Astrocyte of the hippocampus (primary cell): ENCODE data around the gene CYP2S1.
"Not testable (repeated sequence)": the region's sequence is repeated elsewhere in the genome, so short reads cannot be mapped to it uniquely, and the experiment has no call there.

Source experiments
- DNase-seq: peaks from one replicate; pipeline ENCODE4 v3.0.0; 2011; ENCODE audit warnings: low read depth, low spot score

CYP2S1 gene, protein sequence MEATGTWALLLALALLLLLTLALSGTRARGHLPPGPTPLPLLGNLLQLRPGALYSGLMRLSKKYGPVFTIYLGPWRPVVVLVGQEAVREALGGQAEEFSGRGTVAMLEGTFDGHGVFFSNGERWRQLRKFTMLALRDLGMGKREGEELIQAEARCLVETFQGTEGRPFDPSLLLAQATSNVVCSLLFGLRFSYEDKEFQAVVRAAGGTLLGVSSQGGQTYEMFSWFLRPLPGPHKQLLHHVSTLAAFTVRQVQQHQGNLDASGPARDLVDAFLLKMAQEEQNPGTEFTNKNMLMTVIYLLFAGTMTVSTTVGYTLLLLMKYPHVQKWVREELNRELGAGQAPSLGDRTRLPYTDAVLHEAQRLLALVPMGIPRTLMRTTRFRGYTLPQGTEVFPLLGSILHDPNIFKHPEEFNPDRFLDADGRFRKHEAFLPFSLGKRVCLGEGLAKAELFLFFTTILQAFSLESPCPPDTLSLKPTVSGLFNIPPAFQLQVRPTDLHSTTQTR

DNA sequence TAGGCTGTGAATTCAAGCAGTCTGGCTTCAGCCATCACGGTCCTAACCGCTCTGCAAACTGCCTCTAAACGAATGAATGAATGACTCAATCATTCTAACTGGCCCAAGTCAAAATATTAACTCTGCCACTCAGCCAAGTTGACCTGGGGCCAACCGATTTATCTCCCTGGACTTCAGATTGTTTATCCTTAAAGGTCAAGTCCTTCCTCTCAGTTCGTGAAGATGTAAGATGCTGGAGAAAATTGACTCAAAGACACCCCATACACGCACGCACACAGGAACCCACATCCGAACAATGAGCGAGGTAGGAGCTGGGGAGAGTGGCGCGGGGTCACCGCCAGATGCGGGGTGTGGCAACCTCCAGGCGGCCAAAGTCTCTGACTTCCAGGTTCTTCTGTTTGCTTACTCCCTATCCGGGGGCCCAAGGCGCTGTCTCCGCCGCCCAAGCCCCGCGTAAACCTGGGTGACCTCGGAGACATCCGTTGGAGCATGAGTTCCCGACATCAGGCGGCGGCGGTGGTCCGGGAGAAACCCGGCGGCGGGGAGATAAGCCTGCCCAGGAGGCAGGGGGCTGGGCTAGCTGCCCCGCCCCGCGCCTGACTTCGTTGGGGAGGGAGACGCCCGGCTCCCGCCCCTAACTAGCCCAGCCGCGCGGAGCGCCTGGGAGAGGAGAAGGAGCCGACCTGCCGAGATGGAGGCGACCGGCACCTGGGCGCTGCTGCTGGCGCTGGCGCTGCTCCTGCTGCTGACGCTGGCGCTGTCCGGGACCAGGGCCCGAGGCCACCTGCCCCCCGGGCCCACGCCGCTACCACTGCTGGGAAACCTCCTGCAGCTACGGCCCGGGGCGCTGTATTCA, at the start of gene CYP2S1:
Gene CYP2S1 (plus strand): TSS at position 646 of the 856 bp plus-strand sequence. CDS start 46 bp downstream, at position 692.
- DNase-seq, result peak; percentile 42

DNA sequence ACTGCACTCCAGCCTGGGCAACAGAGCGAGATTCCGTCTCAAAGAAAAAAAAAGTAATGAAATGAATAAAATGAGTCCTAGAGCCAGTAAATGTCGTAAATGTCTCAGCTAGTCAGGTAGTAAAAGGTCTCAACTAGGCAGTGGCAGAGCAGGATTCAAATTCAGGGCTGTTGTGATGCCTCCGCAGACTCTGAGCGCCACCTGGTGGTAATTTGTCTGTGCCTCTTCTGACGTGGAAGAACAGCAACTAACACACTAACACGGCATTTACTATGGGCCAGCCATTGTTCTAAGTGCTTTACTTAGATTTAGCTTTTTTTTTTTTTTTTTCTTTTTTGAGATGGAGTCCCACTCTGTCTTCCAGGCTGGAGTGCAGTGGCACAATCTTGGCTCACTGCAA, 48.6 kb upstream of the CYP2S1 start:
- peak; percentile 75 for DNase-seq

DNA sequence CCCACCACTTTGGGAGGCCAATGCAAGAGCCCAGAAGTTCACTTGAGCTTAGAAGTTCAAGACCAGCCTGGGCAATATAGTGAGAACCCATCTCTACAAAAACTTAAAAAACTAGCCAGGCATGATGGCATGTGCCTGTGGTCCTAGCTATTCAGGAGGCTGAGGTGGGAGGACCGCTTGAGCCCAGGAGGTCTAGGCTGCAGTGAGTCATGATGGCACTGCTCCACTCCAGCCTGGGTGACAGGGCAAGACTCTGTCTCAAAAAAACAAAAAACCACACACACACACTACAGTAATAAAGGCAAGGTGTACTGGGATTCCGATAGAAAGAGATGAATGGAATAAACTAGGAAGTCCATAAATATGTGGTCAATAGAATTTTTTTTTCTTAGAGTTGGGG, 43.2 kb upstream of the CYP2S1 start:
- DNase-seq, result no peak

DNA sequence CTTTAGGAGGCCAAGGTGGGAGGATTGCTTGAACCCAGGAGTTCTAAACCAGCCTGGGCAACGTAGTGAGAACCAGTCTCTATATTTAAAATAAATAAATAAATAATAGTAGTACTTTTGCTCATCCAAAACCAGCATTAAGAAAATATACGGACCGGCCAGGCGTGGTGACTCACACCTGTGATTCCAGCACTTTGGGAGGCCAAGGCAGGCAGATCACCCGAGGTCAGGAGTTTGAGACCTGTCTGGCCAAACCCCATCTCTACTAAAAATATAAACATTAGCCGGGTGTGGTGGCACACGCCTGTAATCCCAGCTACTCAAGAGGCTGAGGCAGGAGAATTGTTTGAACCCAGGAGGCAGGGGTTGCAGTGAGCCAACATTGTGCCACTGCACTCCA, 42.0 kb upstream of the CYP2S1 start:
- not testable (repeated sequence) for DNase-seq

DNA sequence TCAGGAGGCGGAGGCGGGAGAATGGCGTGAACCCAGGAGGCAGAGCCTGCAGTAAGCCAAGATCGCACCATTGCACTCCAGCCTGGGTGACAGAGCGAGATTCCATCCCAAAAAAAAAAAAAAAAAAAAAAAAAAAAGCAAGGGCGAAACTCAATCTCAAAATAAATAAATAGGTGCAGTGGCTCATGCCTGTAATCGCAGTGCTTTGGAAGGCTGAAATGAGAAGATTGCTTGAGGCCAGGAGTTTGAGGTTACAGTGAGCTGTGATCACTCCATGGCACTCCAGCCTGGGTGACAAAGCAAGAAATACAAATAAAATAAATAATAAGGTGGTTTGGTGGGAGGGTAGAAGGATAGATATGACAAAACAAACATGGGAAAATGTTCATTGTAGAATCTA, 39.0 kb upstream of the CYP2S1 start:
- no peak for DNase-seq

DNA sequence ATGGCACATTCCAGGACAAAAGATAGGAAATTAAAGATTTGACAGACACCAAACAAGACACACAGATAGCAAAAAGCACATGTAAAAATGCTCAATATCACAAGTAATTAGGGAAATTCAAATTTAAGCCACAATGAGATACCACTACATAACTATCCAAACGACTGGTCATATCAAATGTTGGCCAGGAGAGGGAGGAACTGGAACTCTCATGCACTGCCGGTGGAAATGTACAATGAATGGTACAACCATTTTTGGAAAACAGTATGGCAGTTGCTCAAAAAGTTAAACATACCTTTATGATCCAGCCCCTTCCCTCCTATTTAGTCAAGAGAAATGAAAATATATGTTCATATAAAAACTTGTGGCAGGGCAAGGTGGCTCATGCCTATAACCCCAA, 36.8 kb upstream of the CYP2S1 start:
- DNase-seq, result no peak

DNA sequence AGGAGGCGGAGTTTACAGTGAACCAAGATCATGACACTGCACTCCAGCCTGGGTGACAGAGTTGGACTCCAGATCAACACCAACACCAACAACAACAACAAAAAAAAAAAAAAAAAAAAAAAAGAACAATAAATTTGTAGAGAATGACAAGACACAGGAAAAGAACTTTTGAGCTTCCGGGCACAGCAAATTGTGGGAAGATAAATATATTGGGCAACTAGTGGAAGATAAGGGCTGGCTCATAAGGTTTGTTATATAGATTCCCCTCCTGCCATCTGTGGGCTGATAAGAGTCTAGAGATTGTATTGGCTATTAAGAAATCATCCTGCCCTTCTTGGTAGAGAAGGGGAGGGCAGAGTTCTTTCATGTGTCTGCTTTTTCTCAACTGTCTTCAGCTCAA, 33.1 kb upstream of the CYP2S1 start:
- no peak for DNase-seq

DNA sequence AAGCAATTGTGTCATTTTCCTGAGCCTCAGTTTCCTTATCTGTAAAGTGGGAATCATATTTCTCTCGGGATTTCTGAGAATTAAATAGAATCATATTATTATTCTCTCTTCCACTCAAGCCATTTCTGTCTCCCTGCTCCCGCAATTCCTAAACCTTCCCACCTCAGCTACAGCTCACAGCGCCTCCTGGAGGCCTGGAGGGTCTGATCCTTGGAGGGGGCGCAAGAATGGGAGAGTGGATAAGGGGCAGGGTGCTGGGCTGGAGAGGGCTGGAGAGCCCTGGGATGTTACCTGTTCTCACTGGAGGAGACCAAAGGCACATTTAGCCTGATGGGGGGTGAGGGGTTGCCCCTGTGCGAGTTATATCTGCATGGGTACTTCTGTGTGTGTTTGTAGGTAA, 31.1 kb upstream of the CYP2S1 start:
- no peak for DNase-seq

DNA sequence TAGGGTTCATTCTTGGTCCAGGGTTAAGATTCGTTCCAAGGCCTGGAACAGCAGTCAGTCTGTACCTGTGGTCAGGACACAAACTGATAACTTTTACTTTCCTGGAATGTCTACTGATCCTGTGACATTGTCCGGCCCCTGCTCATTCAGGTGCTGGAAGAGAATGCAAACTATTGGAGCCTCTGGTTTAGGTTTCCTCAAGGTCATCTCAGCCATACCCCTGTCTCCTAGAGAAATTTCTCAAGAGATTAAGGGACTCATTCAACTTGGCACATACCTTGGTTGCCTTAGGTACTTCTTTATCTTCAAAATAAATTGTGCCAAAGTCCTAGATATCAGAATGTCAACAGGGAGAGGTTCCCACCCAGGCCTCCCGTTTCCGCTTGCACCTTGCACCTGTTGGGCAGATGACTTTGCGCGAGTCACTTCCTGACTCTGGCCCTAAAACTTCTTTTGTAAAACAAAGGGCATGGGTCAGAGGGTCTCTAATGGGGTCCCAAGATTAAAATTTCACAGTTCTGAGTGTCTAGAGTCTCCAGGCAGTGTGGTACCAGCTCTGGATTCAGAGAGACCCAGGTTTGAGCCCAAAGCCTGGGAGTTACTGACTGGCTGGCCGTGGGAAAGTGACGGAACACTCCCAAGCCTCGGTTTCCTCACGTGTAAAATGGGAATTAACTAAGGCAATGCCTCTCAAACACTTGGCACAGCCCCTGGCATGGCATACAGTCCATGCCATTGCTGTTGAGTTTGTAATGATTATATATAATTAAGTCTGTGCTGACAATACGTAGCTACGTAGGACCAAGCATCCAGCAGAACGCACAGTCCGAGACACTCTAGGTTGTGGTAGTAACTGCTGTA, 25.8 kb upstream of the CYP2S1 start:
- DNase-seq, result no peak

DNA sequence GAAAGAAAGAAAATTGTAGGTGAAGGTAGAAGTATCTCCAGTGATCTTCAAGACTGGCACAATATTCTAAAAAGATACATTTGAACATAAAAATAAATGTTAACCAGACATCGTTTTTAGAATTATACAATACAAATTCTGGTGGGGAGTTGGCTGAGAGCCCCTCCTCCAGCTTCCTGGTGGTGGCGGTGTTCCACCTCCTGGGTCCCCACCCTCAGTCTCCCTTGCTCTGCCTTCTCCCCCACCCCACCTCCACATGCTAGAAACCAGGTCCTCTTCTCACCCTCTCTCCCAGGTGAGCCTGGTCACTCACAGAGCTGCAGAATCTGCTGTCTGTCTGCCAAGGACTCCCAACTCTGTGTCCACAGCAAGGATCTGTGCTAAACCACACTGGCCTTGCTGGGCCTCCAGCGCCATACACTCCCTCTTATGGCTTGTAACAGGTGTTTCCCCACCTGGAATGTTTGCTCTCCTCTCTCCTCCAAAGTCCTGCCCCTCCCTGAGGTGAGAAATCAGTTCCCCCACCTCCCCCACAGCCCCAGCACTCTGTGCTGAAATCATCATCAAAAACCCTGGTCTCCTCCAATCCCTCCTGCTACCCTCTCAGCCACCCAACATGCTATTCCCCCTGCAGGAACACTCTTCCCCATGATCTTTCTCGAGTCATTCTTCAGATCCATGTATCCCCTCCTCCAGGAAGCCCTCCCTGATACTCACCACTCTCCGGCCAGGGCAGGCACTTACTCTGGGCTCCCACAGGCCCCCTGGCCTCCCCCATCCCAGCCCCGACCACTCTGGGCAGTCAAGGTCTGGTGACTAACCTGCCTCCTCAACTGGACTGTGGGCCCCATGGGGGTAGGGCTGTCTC, 20.5 kb upstream of the CYP2S1 start:
- no peak for DNase-seq

DNA sequence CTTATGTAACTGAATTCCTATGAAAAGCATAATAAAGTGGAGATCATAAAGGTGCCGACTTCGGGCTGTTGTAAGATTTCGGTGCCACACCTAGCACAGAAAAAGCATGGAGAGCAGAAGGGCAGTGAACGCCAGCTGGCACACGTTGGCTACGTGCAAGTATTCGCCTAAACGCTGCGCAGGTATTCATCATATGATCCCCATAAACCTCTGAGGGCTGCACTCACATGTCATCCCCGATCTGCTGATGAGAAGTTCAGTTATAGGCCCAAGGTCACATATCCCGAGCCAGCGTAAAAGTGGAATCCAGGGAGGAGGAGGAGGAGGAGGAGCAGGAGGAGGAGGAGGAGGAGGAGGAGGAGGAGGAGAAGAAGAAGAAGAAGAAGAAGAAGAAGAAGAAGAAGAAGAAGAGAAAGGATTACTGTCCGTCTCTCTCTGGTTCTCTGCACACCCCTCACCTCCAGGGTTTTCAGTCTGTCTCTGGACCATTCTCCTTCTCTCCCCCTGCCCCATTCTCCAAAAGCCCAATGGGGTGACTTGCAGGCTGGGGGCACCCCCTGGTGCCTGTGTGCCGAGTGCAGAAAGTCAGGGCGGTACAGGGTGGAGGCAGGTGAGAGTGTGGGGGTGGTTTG, 18.6 kb upstream of the CYP2S1 start:
- no peak for DNase-seq

DNA sequence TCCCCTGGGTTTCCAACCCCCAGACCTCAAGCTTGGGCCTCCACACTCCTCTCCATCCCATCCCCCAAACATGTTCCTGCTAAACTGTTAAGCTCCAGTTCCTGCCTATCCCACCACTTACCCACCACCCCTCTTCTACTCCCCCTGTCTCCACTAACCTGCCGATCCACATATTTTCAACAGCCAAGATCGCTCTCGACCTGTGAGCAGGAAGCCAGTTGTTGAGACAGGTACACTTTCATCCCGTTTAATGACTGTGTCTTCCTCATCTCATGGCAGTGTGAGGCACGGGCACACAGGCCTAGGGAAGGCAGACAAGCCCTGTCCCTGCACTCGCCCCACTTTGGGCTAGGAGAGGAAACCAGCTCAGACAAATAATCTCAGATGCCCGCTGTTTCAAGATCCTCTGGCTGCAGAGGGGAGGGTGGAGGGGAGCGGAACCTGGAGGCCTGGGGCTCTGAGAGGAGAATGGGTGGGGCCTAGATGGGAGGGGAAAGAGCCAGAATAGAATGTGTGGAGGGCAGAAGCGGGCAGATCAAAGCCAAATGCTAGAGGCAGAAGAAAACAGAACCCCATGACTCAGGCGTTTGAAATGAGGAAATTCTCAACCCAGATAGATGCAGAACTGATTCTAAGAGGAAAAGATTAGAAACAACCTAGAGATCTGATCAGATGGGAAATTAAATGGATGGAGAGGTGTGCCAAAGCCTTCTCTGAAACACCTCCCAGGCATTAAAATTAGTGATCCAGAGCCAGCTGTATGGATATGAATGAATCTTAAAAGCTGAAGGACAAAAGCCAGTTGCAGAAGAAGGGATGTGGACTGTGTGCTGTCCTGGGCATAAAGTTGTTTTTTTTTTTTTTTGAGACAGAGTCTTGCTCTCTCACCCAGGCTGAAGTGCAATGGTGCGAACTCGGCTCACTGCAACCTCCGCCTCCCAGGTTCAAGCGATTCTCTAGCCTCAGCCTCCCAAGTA, 16.9 kb upstream of the CYP2S1 start:
- DNase-seq, result peak; percentile 92

DNA sequence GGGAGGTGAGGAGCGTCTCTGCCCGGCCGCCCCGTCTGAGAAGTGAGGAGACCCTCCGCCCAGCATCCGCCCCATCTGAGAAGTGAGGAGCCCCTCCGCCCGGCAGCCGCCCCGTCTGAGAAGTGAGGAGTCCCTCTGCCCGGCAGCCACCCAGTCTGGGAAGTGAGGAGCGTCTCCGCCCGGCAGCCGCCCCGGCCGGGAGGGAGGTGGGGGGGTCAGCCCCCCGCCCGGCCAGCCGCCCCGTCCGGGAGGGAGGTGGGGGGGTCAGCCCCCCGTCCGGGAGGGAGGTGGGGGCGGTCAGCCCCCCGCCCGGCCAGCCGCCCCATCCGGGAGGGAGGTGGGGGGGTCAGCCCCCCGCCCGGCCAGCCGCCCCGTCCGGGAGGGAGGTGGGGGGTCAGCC, 12.8 kb upstream of the CYP2S1 start:
- DNase-seq, result not testable (repeated sequence)

DNA sequence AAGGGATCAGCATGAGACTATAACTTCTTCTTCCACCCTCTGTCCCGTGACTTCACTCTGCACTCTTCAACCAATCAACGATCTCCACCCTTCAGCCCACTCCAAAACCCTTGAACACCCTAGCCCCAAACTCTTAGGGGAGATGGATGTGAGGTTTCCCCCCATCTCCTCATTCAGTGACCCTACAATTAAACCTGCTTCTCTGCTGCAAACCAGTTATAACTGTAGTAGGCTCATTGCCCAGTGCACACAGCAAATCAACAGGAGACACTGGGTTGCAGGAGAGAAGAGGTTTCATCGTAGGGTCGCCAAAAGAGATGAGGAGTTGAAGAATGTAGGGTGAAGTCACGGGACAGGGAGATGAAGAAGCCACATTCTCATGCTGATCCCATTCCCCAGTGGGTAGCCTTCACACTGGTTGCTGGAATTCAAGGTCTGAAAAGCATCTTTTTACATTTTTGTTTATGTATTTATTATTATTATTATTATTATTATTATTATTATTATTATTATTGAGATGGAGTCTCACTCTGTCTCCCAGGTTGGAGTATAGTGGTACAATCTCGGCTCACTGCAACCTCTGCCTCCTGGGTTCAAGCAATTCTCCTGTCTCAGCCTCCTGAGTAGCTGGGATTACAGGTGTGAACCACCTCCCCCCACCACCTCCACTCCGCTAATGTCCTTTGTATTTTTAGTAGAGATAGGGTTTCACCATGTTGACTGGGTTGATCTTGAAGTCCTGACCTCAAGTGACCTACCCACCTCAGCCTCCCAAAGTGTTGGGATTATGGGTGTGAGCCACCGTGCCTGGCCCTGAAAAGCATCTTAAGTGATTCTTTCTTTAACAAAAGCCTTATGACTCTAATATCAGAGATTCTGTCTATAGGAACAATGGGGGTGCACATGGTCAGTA, 5.8 kb upstream of the CYP2S1 start:
- no peak for DNase-seq

DNA sequence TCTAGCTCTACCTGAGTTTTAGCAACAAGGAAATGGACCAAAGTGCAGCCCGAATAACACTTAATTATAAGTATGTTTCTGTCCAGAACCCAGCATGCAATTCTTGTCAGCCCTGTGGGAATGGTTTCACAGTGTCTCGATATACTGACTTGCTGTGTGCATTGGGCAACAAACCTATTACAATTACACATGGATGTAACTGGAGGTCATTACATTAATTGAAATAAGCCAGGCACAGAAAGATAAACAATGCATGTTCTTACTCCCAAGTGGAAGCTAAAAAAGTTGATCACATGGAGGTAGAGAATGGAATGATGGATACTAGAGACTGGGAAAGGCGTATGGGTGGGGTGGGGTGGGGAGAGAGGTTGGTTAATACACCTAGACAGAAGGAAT, 5.1 kb upstream of the CYP2S1 start:
- no peak for DNase-seq

DNA sequence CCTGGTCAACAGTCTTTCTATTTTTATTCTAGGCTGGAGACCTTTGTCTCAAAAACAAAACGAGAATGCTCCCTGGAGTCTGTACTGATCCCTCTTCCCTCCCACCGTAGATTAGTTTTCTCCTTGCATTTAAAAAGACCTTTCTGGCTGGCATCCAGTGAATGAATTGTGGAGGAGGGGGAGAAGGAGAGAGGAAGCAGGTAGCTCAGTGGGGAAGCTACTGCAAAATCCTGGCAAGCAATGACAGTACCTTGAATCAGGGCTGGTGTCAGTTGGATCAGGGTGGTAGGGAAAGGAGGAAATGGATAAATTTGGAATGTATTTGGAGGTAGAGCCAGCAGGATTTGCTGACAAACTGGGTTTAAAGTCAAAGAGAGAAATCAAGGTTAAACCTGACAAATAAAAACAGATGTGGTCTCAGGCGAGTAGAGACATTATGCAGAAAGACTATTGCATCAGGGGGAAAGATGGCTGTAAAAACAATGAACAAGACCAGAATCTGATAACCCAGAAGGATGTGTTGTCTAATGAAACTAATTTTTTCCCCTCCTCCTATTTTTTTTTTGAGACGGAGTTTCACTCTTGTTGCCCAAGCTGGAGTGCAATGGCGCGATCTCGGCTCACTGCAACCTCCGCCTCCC, 3.5 kb upstream of the CYP2S1 start:
- no peak for DNase-seq

DNA sequence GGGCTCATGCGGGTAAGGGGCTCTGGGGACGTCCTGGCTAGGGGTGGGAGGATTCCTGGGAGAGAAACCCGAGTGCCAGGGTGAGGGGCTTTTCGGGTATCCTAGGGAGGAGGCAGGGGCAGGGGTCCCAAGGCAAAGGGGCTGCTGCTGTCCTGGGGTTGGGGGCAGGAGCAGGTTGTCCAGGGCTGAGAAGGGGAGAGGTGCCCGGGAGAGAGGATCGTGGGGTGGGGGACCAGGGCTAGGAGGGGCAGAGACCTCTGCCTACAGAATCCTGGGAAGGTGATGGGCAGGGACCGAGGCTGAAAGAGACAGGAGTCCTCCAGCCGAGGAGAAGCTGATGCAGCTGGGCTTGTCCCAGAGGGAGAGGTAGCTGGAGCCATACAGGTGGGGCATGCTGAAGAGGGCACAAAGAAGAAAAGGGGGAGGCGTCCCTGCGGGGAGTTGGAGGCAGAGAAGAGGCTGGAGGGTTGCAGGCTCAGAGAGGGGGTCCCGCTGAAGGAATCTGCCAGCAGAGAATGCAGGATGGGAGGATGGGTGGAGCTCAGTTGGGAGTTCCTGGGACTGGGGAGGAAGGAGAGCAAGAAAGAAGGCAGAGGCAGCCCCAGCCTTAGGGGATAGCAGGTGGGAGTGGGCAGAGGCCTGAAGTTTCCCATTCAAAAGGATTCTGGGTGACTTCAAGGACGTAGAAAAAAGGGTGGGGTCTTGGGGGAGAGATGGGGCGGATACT, 574 bp downstream of the CYP2S1 start:
- DNase-seq, result no peak
